Endodermal cell (in vitro differentiated cells): ENCODE results near the gene RECK. TPM values are rescaled to one million over a fixed set of nuclear protein-coding genes. Genes with fewer than 3 reads are reported as not detected.

Experiments
- DNase-seq: peaks from one replicate; pipeline ENCODE4 v3.0.0-alpha.2; 2017
- H3K27ac ChIP-seq: 2 replicates; pipeline ENCODE4 v1.5.1; 2013; ENCODE audit warnings: mild to moderate bottlenecking, low read depth, low read length, moderate library complexity
- H3K27me3 ChIP-seq: 2 replicates; pipeline ENCODE4 v1.6.1; 2013; ENCODE audit warnings: mild to moderate bottlenecking, low read length, moderate library complexity; ENCODE audit not compliant: insufficient read depth, control insufficient read depth, poor library complexity, severe bottlenecking
- H3K36me3 ChIP-seq: 2 replicates; pipeline ENCODE4 v1.7.0; 2013; ENCODE audit warnings: mild to moderate bottlenecking, low read length, moderate library complexity; ENCODE audit not compliant: control insufficient read depth, insufficient read depth
- H3K4me1 ChIP-seq: one replicate; pipeline ENCODE4 v1.7.0; 2013; ENCODE audit warnings: low read length; ENCODE audit not compliant: control insufficient read depth, insufficient read depth
- H3K4me3 ChIP-seq: 2 replicates; pipeline ENCODE4 v1.5.1; 2013; ENCODE audit warnings: mild to moderate bottlenecking, low read length, moderate library complexity
- H3K9ac ChIP-seq: 2 replicates; pipeline ENCODE4 v1.6.1; 2013; ENCODE audit warnings: mild to moderate bottlenecking, low read length, moderate library complexity; ENCODE audit not compliant: poor library complexity, severe bottlenecking; ENCODE audit errors: extremely low read depth
- H3K9me3 ChIP-seq: 2 replicates; pipeline ENCODE4 v1.6.1; 2013; ENCODE audit warnings: mild to moderate bottlenecking, low read length, moderate library complexity; ENCODE audit not compliant: control insufficient read depth
- H3K27ac Mint-ChIP-seq: 2 replicates; pipeline ENCODE4 v1.8.0; 2020; ENCODE audit warnings: mixed read lengths
- H3K27me3 Mint-ChIP-seq: 2 replicates; pipeline ENCODE4 v1.8.0; 2021; ENCODE audit warnings: mild to moderate bottlenecking, mixed read lengths; ENCODE audit not compliant: insufficient read depth
- H3K36me3 Mint-ChIP-seq: 2 replicates; pipeline ENCODE4 v1.8.0; 2020; ENCODE audit warnings: low read depth, mixed read lengths
- H3K4me1 Mint-ChIP-seq: 2 replicates; pipeline ENCODE4 v1.8.0; 2020; ENCODE audit warnings: mixed read lengths
- H3K4me3 Mint-ChIP-seq: 2 replicates; pipeline ENCODE4 v1.8.0; 2020; ENCODE audit warnings: mild to moderate bottlenecking, moderate library complexity, mixed read lengths
- H3K9me3 Mint-ChIP-seq: 2 replicates; pipeline ENCODE4 v1.8.0; 2020; ENCODE audit warnings: mild to moderate bottlenecking, mixed read lengths
- CTCF ChIP-seq: fragments of 200-600 bp; sonication (generic); conservative IDR thresholded peaks from 2 replicates; pipeline ENCODE4 v1.5.0; 2021; ENCODE audit warnings: antibody characterized with exemption, mild to moderate bottlenecking
- WGBS, 2 experiments: methylation state at CpG; one replicate each; pipeline versions ENCODE4 v1.1.5 to v1.1.7; 2013; ENCODE audit warnings: missing lambda C conversion rate in 2 of 2, mixed read lengths in 1 of 2; ENCODE audit not compliant: insufficient coverage in 1 of 2, insufficient read length in 1 of 2; 5-methylcytosine and 5-hydroxymethylcytosine counted together
- total RNA-seq, 2 donors: library from RNA; stranded (reverse); fragmentation: NEBNext Ultra II Directional in 1 of 2; extraction: Animal tissue kit (Norgen Biotek cat#: 25700) in 1 of 2; gene quantifications; 2 replicates in 1 of 2; 3 replicates in 1 of 2; pipeline ENCODE4 v1.2.1, GENCODE V29; 2021

Gene RECK
- total RNA-seq, 2 donors from 2014 or later, result 11.5 to 16.1 TPM

- Histone ChIP-seq H3K9me3 (no peaks in the 10 kb centered on the region), H3K4me3 (no peak overlapping the region), H3K4me1 (no peaks in the 10 kb centered on the region), H3K27ac (no peak overlapping the region), H3K36me3 (no peaks in the 10 kb centered on the region), H3K9ac (no peak overlapping the region), H3K27me3 (no peaks in the 10 kb centered on the region)
- 86 to 92% methylated on average over 2 of the region's 2 CpGs for WGBS, 2 experiments
- Mint-ChIP-seq H3K4me1 (no peaks in the 10 kb centered on the region), H3K9me3 (no peaks in the 10 kb centered on the region), H3K27ac (no peak overlapping the region), H3K4me3 (no peak overlapping the region), H3K36me3 (peaks cover 2% of the 10 kb centered on the region), H3K27me3 (no peaks in the 10 kb centered on the region)
- DNase-seq, result no peak
- no peak for TF ChIP-seq CTCF
These were observed 38.3 kb downstream of the RECK start for GRCh38 chr9:36074870-36075532.

- H3K36me3 Mint-ChIP-seq, result peaks cover 2% of the 10 kb centered on the region
- DNase-seq, result no peak
- Histone ChIP-seq H3K9me3 (no peaks in the 10 kb centered on the region), H3K4me3 (no peak overlapping the region), H3K36me3 (no peaks in the 10 kb centered on the region), H3K27me3 (no peaks in the 10 kb centered on the region), H3K27ac (no peak overlapping the region), H3K4me1 (no peaks in the 10 kb centered on the region), H3K9ac (no peak overlapping the region)
- no peaks in the 10 kb centered on the region for H3K27me3 Mint-ChIP-seq
- no peak overlapping the region for H3K27ac Mint-ChIP-seq
- no peak for TF ChIP-seq CTCF
- no peaks in the 10 kb centered on the region for H3K9me3 Mint-ChIP-seq
- WGBS, 2 experiments, result 96 to 100% methylated on average over 1 of the region's 1 CpG
- no peaks in the 10 kb centered on the region for H3K4me1 Mint-ChIP-seq
- no peak overlapping the region for H3K4me3 Mint-ChIP-seq
These were observed 41.3 kb downstream of the RECK start for GRCh38 chr9:36078051-36078450.

DNA sequence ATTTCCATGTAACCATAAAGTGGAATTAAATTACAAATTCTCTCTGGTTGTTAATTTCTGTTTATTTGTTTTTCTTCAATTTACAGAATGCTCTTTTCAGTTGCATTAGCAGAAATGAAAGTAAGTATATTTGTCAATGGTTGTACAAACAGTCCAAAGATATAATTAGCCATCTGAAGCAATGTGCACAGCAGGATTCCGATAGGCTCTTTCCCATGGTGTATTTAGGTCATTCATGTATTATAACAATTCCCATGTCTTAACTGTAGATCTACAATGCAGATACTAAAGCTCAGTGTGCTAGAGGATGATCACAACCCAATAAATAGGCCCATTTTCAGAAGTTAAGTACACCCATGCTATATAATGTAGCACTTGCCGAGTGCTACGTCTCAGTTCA, 43.8 kb downstream of the RECK start:
- Histone ChIP-seq H3K9ac (no peak overlapping the region), H3K27me3 (no peaks in the 10 kb centered on the region), H3K4me3 (no peak overlapping the region), H3K36me3 (peaks cover 6% of the 10 kb centered on the region), H3K27ac (no peak overlapping the region), H3K4me1 (no peaks in the 10 kb centered on the region), H3K9me3 (no peaks in the 10 kb centered on the region)
- no peak overlapping the region for H3K27ac Mint-ChIP-seq
- peaks cover 19% of the 10 kb centered on the region for H3K36me3 Mint-ChIP-seq
- H3K4me3 Mint-ChIP-seq, result no peak overlapping the region
- TF ChIP-seq CTCF, result no peak
- DNase-seq, result no peak
- no peaks in the 10 kb centered on the region for H3K9me3 Mint-ChIP-seq
- WGBS, 2 experiments, result 92% methylated on average over 3 of the region's 3 CpGs
- H3K27me3 Mint-ChIP-seq, result no peaks in the 10 kb centered on the region
- H3K4me1 Mint-ChIP-seq, result no peaks in the 10 kb centered on the region
